Activated CD8-positive, alpha-beta memory T cell treated with anti-CD3 and anti-CD28 coated beads, Interleukin-2, amount 50 U/mL, for 24 hours (primary cell): Measurements from ENCODE around the gene NUAK1.

ENCODE experiments used
- DNase-seq: peaks from one replicate; pipeline ENCODE4 v3.0.0-alpha.2; 2020; ENCODE audit errors: extremely low read depth

Gene NUAK1

DNA sequence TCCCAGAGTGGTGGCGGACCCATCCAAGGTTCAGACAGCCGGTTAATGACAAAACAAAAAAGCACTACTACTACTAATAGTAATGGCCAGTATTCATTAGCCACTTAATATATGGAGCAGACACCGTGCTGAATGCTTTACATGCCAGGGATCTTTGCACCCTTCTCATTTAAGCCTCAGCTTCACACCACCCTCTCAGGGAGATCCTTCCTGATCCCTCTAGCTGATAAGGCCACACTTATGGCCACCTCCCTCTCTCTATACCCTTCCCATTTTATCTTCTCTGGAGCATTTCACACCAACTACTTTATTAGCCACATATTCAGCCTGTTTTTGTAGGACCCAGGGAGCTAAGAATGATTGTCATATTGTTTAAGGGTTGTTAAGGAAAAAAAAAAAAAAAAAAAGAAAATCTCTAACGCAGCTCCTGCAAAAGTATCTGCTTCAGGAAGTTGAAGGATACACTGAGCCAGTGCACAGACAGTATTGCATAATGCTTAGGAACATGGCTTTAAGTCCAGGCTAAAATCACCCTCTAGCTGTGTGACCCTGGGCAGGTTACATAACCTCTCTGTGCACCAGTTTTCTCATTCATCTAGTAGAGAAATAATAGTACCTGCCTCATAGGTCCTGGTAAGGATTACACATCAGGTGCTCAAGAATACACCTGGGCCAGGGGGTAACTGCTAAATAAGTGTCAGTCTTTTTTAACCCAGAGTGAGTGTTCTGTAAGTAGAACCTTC, 29.4 kb downstream of the NUAK1 start:
- DNase-seq: no peak

DNA sequence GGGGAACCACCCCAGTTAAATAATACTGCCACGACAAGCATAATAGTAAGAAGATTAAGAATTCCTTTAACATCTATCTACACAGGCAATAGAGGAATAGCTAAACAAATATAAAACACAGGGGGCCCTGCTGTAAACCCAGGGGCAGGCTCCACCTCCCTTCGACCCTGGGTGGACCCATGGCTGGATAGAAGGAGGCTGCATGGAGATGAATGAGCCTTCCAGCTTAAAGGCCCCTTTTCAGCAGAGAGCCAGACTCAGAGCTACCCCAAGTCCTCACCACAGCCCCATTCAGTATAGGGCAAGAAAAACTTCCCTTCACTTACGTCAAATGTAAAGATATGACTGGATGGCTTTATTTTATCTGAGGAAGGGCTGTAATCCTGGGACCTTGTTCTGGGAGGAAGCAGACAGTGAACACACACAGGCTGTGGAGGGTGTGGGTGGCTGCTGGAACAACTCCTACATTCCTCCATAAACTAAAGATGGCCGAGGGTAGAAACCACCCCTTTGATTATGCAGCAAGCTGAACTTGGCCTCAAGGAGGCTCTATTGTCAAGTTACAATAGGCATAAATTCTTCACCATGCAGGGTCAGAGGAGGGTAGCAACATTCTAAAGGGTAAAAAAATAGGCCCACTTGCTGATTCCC, 30.4 kb downstream of the NUAK1 start:
- DNase-seq: no peak

DNA sequence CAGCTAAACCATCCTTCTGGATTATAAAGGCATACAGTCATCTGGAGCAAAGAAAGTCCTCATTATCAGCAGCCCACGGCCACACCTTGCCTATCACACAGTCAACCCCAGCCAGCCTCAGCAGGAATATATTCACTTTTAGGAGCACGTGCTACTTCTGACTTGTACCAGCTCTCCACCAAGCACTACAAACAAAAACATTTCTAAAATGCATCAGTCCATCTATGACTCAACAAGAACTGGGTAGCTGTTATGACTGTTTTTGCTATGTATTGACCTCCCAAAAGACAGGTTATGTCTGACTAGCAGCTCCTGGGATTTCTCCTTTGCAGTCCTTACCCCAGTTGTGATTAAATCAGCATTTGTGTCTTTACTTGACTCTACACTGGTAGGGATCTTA, 31.2 kb downstream of the NUAK1 start:
- DNase-seq: no peak

GRCh38 chr12:106106892-106107291, 31.9 kb downstream of the NUAK1 start:
- no peak for DNase-seq

- DNase-seq: no peak
Observed at GRCh38 chr12:106106061-106106566, 32.6 kb downstream of the NUAK1 start.

DNA sequence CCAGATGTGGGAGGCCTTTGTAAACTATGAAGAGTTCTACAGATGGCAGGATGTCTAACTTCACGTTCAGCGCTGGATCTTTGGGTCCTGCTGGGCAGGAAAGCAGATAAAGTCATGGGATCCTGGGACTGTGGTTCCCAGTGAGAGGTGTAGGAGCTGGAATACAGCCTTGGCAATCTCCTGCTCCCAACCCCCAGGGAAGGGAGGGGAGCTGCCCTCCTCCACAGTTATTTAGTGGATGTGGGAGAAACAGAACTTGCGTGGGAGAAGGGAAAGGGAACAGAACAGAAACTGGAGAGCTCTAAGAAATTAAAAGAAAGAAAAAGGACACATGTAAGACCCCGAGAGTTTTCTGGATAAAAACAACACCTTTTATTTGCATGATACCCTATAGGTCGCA, 37.0 kb downstream of the NUAK1 start:
- no peak for DNase-seq

DNA sequence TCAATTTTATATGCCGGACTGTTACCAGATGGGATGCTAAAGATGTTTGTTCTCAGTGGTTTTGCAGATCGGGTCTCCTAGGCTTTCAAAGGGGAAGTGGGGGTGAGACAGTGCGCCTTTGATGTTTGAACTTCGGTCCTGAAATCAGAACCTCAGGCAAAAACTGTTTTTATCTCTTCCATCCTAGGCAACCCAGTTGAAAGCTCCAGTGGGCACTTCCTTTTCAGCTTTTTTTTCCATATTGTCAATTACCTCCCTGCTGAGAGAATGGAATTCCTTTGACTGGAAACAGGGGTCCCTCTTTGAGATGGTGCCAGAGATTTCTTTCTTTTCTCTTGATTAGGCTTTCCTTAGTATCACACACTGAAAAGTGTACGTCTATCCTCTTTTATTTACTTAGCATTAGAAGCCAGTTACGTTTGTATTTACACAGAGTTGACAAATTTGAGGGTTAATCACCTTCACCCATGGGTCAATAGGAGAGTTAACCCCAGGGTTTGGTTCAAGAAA, 40.0 kb downstream of the NUAK1 start:
- no peak for DNase-seq

GRCh38 chr12:106097011-106097410, 41.7 kb downstream of the NUAK1 start:
- no peak for DNase-seq

- no peak for DNase-seq
Observed at GRCh38 chr12:106096376-106096775, 42.4 kb downstream of the NUAK1 start.

- no peak for DNase-seq
Observed at GRCh38 chr12:106094304-106094703, 44.5 kb downstream of the NUAK1 start.

GRCh38 chr12:106093246-106093645, 45.5 kb downstream of the NUAK1 start:
- no peak for DNase-seq

GRCh38 chr12:106091446-106091820, 47.3 kb downstream of the NUAK1 start:
- DNase-seq: no peak

- DNase-seq: no peak
Observed at GRCh38 chr12:106090591-106091445, 47.9 kb downstream of the NUAK1 start.

DNA sequence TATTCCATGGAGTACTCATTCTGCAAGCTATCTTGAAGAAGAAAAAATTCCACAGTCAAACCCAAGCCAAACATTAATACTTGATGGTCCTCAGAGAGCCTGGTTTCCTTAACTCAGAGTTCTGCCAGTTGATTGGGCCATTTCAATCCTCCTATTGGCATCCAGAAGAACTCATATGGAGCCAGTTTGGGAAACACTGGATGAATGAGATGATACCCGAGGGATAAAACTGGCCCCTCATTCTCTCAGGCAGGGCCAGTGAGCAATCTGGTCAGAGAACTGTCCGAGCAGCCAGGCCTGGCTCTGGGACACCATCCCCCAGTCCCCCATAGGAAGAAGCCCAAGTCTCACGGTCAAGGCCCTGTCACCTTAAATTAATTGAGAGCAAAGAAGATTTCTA, 48.8 kb downstream of the NUAK1 start:
- DNase-seq: no peak

DNA sequence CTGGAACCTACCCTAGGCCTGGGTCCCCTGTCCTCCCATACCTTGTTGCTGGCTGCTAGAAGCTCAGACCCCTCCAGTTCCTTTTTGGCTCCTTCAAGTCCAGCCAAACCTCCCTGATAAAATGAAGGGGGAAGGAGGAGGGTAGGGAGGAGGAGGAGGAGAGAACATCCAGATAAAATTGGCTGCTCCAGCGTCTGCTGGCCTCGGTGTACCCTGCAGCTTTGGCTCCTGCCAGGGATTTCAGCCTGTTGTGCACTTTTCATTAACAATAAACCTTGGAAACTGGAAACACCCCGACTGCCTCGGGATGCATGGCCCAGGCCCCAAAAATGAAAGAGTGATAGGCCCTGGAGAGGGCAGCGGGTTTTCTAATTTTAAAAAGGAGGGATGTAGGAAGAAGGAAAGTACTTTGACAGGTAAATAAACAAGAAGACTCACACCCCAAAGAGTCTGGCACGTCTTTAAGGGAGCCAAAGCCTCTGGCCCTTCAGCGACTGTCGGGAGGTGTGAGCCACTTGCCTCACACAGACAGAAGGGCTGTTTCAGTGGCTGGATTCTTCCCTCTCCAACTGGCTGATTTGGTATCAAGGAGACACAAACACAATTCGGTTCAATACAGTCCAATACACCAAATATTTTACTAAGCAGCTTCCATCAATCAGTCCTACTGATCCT, 49.8 kb downstream of the NUAK1 start:
- DNase-seq: no peak

GRCh38 chr12:106088246-106088808, 50.4 kb downstream of the NUAK1 start:
- no peak for DNase-seq

DNA sequence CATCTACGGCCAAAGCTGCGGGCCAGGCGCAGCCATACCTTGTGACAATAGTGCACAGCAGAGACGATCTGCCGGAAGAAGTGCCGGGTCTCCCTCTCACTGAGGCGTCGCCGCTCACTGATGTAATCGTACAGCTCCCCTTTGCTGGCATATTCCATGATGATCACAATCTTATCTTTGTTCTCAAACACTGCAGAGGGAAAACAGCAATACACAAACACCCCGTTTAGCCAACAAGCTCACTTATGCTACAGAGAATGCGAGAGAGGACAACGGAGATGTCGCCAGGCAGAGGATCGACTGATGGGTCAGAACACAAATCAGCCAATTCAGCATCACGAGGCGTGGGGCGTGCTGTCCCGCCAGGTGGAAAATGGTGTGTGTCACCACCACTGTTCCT, 52.1 kb downstream of the NUAK1 start:
- no peak for DNase-seq

DNA sequence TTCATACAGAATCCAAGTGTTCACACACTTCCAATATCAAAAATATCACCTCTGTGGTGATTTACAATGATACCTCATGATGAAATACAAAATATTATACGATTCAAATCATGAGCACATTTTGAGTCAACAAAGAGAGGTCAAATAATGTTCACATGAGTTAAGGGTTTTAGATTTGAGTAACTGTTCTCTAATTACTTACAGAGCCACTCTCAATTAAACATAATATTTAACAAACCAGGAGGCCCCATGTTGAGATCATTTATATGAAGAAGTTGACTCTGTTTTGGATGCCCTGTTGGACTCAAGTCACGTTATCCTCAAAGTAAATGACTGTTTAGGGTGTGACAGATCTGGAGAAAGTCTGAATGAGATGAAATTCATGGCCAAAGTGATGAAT, 53.5 kb downstream of the NUAK1 start:
- no peak for DNase-seq

GRCh38 chr12:106084759-106085158, 54.0 kb downstream of the NUAK1 start:
- DNase-seq: no peak

DNA sequence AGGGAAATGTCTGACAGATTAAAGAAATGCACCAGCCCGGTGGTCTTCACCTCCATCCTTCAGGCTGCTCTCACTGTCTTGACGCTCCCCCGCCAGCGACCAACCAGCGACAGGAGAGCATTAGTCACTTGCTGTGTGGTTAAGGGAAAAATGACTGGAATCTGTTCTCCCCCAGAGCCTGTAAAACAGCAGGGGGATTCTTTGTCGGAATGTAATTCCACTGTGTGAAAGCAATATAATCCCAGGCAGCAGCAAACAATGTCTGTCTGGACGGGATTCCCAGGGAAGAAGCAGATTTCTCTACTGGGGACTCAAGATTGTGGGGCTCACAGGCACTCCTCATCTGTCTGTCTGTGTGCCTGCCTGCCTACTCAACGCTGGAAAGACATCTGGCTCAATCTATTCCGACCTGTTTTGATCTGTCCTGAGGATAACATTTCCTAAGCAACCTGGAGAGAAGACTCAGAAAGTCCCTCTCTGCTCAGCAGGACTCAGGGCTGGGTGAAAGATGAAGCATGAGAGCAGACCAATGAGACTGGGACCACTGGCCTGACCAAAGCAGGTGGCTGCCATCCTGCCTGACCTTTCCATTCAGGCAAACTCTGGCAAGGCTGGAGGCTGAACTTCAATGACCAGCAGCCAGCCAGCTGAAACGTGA, 54.6 kb downstream of the NUAK1 start:
- DNase-seq: no peak
